T-cell (primary cell): Measurements from ENCODE around the gene PF4V1. TPM values are rescaled to one million over a fixed set of nuclear protein-coding genes. Genes with fewer than 3 reads are reported as not detected.

ENCODE experiments used
- ATAC-seq, 4 experiments: fragments of 200-7000 bp in 3 of 4; fragments of 150-1000 bp in 1 of 4; cut with Tn5 transposase; replicated peaks in 1 of 4; 1 replicate in 3 of 4; 2 replicates in 1 of 4; pipeline ENCODE4 v1.10.0; 2021; ENCODE audit warnings: moderate library complexity in 3 of 4, mild to moderate bottlenecking in 2 of 4, moderate number of reproducible peaks in 1 of 4
- CTCF ChIA-PET, 2 donors: fragments of 300-600 bp; sonication (Branson Sonifier 250); formaldehyde crosslinking; loops; one replicate each; lab custom pipeline; 2022; ENCODE audit warnings: antibody characterized with exemption in 2 of 2; lab: Charles Lee
- POLR2A ChIA-PET, 2 donors: fragments of 300-600 bp; sonication (Branson Sonifier 250); formaldehyde crosslinking; loops; one replicate each; lab custom pipeline; 2022; ENCODE audit warnings: antibody characterized with exemption in 2 of 2; lab: Charles Lee
- DNase-seq, 35 experiments: peaks; one replicate each; pipeline versions ENCODE4 v3.0.0 to v3.0.0-alpha.2; 2013 to 2023
- H3K27ac ChIP-seq: one replicate; pipeline ENCODE4 v1.5.1; 2013; ENCODE audit warnings: low read length
- H3K27me3 ChIP-seq, 2 experiments: replicated peaks in 1 of 2; 1 replicate in 1 of 2; 2 replicates in 1 of 2; pipeline versions ENCODE4 v1.6.1 to v1.7.0; 2013; ENCODE audit warnings: low read length in 1 of 2, mixed read lengths in 1 of 2; ENCODE audit not compliant: control insufficient read depth in 2 of 2, insufficient read depth in 2 of 2; ENCODE audit errors: extremely low read depth in 1 of 2
- H3K36me3 ChIP-seq, 2 donors: 1 replicate in 1 of 2; 2 replicates in 1 of 2; pipeline versions ENCODE4 v1.6.1 to v1.7.0; 2013; ENCODE audit warnings: low read length in 1 of 2; ENCODE audit not compliant: control insufficient read depth in 2 of 2, insufficient read depth in 1 of 2; ENCODE audit errors: extremely low read depth in 1 of 2
- H3K4me1 ChIP-seq, 2 experiments: 1 replicate in 1 of 2; 2 replicates in 1 of 2; pipeline versions ENCODE4 v1.6.1 to v1.7.0; 2013; ENCODE audit warnings: low read length in 2 of 2, mixed read lengths in 1 of 2; ENCODE audit not compliant: insufficient read depth in 2 of 2, control insufficient read depth in 1 of 2; ENCODE audit errors: extremely low read depth in 1 of 2
- H3K4me3 ChIP-seq, 2 donors: 1 replicate in 1 of 2; 2 replicates in 1 of 2; pipeline versions ENCODE4 v1.5.1 to v1.7.0; 2013; ENCODE audit warnings: mild to moderate bottlenecking in 2 of 2, low read length in 1 of 2, moderate library complexity in 1 of 2; ENCODE audit not compliant: control insufficient read depth in 1 of 2; ENCODE audit errors: extremely low read depth in 1 of 2
- H3K9me3 ChIP-seq: 2 replicates; pipeline ENCODE4 v1.7.0; 2013
- H3K27ac Mint-ChIP-seq, 2 donors: one replicate each; pipeline ENCODE4 v1.8.0; 2020 to 2021; ENCODE audit warnings: mild to moderate bottlenecking in 2 of 2, mixed read lengths in 2 of 2
- H3K27me3 Mint-ChIP-seq, 2 donors: one replicate each; pipeline ENCODE4 v1.8.0; 2021 to 2022; ENCODE audit warnings: mixed read lengths in 2 of 2
- H3K36me3 Mint-ChIP-seq: one replicate; pipeline ENCODE4 v1.8.0; 2021; ENCODE audit warnings: mixed read lengths
- H3K4me1 Mint-ChIP-seq, 3 donors: one replicate each; pipeline ENCODE4 v1.8.0; 2020 to 2022; ENCODE audit warnings: mixed read lengths in 3 of 3, mild to moderate bottlenecking in 1 of 3
- H3K4me3 Mint-ChIP-seq, 3 donors: one replicate each; pipeline ENCODE4 v1.8.0; 2020 to 2022; ENCODE audit warnings: mild to moderate bottlenecking in 3 of 3, mixed read lengths in 3 of 3, moderate library complexity in 3 of 3
- H3K9me3 Mint-ChIP-seq, 3 donors: one replicate each; pipeline ENCODE4 v1.8.0; 2020 to 2022; ENCODE audit warnings: mixed read lengths in 3 of 3
- WGBS: methylation state at CpG from one replicate; pipeline ENCODE4 v1.1.5; 2013; ENCODE audit warnings: missing lambda C conversion rate; ENCODE audit not compliant: insufficient coverage; 5-methylcytosine and 5-hydroxymethylcytosine counted together
- total RNA-seq, 35 experiments: library from RNA in 6 of 35; stranded (reverse) in 6 of 35; fragments of 120-200 nt in 1 of 35; gene quantifications; one replicate each; pipeline versions ENCODE4 v1.2.1 to v1.2.4 and lab custom pipeline; 2013 to 2026

PF4V1 gene
- total RNA-seq, 5 donors from 2014 or later (not counting 1 experiment from before 2014, with no cell fraction given): 1.6 TPM; not detected in 4

- Histone ChIP-seq H3K9me3 (no peaks in the 10 kb centered on the region), H3K4me1 (no peaks in the 10 kb centered on the region), H3K27ac (no peak overlapping the region), H3K4me3 (no peak overlapping the region), H3K36me3 (no peaks in the 10 kb centered on the region), H3K27me3 (no peaks in the 10 kb centered on the region)
- H3K4me1 Mint-ChIP-seq: no peaks in the 10 kb centered on the region
- ATAC-seq (no peak), DNase-seq (no peak)
- ChIA-PET POLR2A (no interaction called here), CTCF (no interaction called here)
- no peaks in the 10 kb centered on the region for H3K36me3 Mint-ChIP-seq
- no peak overlapping the region for H3K4me3 Mint-ChIP-seq
- no peak overlapping the region for H3K27ac Mint-ChIP-seq
- peaks cover 0 to 3% of the 10 kb centered on the region in 2 donors for H3K27me3 Mint-ChIP-seq
- peaks cover 0 to 4% (median 0%) of the 10 kb centered on the region in 3 donors for H3K9me3 Mint-ChIP-seq
Observed at GRCh38 chr4:73859614-73860088, 6.6 kb downstream of the PF4V1 start.

DNA sequence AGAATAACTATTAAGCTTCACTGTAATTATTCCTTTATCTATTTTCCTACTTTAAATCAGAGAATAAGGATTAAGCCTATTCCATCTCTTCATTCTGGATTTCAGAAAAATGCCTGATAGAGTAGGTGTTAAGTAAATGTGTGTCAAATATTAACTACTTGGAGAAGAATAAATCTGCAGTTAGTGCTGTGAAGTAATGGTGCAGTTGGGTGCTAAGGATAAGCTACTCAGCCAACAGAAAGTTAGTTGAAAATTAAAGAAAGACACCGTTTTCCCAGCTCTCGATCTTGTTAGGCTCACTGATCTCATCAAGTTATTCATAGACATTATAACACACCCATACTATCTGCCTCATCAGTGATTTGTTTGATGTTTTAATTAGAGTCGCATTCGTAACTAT is 7.1 kb downstream of the PF4V1 start:
- no peaks in the 10 kb centered on the region for H3K9me3 ChIP-seq
- no peaks in the 10 kb centered on the region for H3K4me1 Mint-ChIP-seq
- no peak overlapping the region for H3K27ac Mint-ChIP-seq
- no peaks in the 10 kb centered on the region for H3K36me3 Mint-ChIP-seq
- peaks cover 0 to 3% of the 10 kb centered on the region in 2 donors for H3K27me3 Mint-ChIP-seq
- ATAC-seq: no peak
- H3K27me3 ChIP-seq: no peaks in the 10 kb centered on the region
- no peaks in the 10 kb centered on the region for H3K36me3 ChIP-seq
- H3K4me3 ChIP-seq: no peak overlapping the region
- H3K4me3 Mint-ChIP-seq: no peak overlapping the region
- CTCF ChIA-PET: no interaction called here
- POLR2A ChIA-PET: no interaction called here
- H3K27ac ChIP-seq: no peak overlapping the region
- H3K4me1 ChIP-seq: no peaks in the 10 kb centered on the region
- peaks cover 0 to 4% (median 0%) of the 10 kb centered on the region in 3 donors for H3K9me3 Mint-ChIP-seq
- no peak for DNase-seq
- no CpG with 5 or more reads among the region's 4 CpGs for WGBS

DNA sequence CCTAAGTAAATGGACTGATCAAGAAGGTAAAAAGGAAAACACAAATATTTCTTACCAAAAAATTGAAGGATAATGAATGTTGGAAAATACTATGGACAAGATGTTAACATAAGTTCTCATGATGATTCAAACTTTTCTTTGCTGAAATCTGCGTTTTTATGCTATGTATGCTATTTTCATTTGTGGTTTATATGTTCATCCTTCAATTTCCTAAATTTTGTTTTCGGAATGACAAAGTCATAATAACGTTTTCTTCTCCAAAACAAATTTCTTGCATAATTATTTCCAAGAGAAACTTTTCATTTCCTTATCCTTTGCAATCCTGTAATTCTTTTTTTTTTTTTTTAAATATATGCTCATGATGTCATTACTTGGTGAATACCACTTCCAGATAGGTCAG is 7.8 kb downstream of the PF4V1 start:
- Histone ChIP-seq H3K27me3 (no peaks in the 10 kb centered on the region), H3K9me3 (no peaks in the 10 kb centered on the region), H3K36me3 (no peaks in the 10 kb centered on the region), H3K27ac (no peak overlapping the region), H3K4me3 (no peak overlapping the region), H3K4me1 (no peaks in the 10 kb centered on the region)
- H3K27me3 Mint-ChIP-seq: peaks cover 0 to 3% of the 10 kb centered on the region in 2 donors
- no peak overlapping the region for H3K4me3 Mint-ChIP-seq
- ATAC-seq: no peak
- POLR2A ChIA-PET: interaction anchor here in 1 of 2 donors (0.7 kb wide), 1 partner anchor 545 kb away, joined by 3 read pairs; no protein-coding TSS in a partner anchor
- peaks cover 0 to 4% (median 0%) of the 10 kb centered on the region in 3 donors for H3K9me3 Mint-ChIP-seq
- no peak overlapping the region for H3K27ac Mint-ChIP-seq
- no peak for DNase-seq
- CTCF ChIA-PET: no interaction called here
- H3K36me3 Mint-ChIP-seq: no peaks in the 10 kb centered on the region
- no peaks in the 10 kb centered on the region for H3K4me1 Mint-ChIP-seq
- WGBS: no CpG with 5 or more reads among the region's 3 CpGs

GRCh38 chr4:73862322-73862721 is 9.2 kb downstream of the PF4V1 start:
- no CpG with 5 or more reads among the region's 1 CpG for WGBS
- POLR2A ChIA-PET: no interaction called here

DNA sequence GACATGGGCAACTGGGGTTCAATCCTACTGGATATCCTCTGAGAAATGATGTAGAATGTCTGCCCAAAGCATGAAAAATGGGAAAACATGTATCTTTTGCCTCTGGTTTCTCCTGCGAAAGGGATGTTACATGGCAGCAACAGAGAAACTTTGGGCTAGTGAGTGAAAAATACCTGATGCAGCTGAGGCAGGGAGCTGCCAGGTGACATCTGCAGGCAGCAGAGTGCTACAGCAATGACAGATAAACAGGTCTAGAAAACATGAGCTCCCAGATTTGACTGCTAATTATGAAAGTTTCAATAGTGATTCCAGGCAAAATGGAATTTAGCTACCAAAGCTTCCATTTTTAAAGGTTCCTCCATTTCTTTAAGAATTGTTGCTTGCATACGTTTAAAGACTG is 11.3 kb downstream of the PF4V1 start:
- ATAC-seq: no peak
- POLR2A ChIA-PET: no interaction called here
- CTCF ChIA-PET: no interaction called here

More at GRCh38 chr4:73862322-73862721, 9.2 kb downstream of the PF4V1 start:
- Histone ChIP-seq H3K4me1 (no peaks in the 10 kb centered on the region), H3K9me3 (no peaks in the 10 kb centered on the region), H3K27me3 (no peaks in the 10 kb centered on the region), H3K36me3 (no peaks in the 10 kb centered on the region), H3K4me3 (no peak overlapping the region), H3K27ac (no peak overlapping the region)
- Mint-ChIP-seq H3K4me1 (no peaks in the 10 kb centered on the region), H3K27ac (no peak overlapping the region), H3K36me3 (no peaks in the 10 kb centered on the region), H3K4me3 (no peak overlapping the region), H3K27me3 (peaks cover 0 to 3% of the 10 kb centered on the region in 2 donors), H3K9me3 (peaks cover 0 to 4% (median 0%) of the 10 kb centered on the region in 3 donors)
- CTCF ChIA-PET: no interaction called here
- DNase-seq: no peak
- no peak for ATAC-seq

DNA sequence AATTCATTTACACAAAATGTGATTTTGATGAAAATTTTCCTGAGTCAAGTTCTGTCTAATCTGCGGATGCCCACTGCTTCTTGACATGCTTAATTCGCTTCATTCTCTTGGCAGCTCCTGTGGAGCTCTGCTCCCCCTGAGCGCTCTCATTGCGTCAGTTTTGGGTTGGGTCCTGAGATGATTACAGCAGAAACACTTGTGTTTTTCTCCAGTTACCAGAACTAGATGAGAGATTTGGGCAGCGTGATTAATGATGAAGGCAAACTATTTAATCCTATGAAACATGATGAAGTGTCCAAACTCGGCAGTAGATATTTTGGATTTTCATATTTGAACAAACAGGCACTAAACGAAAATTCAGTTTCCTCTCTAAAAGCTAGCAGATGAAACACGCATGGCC is 11.9 kb downstream of the PF4V1 start:
- WGBS: 72% methylated on average over 2 of the region's 8 CpGs
- peaks cover 0 to 4% (median 0%) of the 10 kb centered on the region in 3 donors for H3K9me3 Mint-ChIP-seq
- Histone ChIP-seq H3K27ac (no peak overlapping the region), H3K27me3 (peaks cover 0 to 11% of the 10 kb centered on the region in 2 experiments), H3K9me3 (no peaks in the 10 kb centered on the region), H3K4me1 (peaks cover 0 to 4% of the 10 kb centered on the region in 2 experiments), H3K36me3 (no peaks in the 10 kb centered on the region), H3K4me3 (no peak overlapping the region)
- H3K27ac Mint-ChIP-seq: no peak overlapping the region
- peaks cover 0 to 6% (median 4%) of the 10 kb centered on the region in 3 donors for H3K4me1 Mint-ChIP-seq
- POLR2A ChIA-PET: no interaction called here
- peaks cover 18 to 19% of the 10 kb centered on the region in 2 donors for H3K27me3 Mint-ChIP-seq
- no peak overlapping the region for H3K4me3 Mint-ChIP-seq
- no peak for DNase-seq
- H3K36me3 Mint-ChIP-seq: no peaks in the 10 kb centered on the region
- no peak for ATAC-seq
- CTCF ChIA-PET: no interaction called here

More for the DNA sequence above, 11.3 kb downstream of the PF4V1 start:
- DNase-seq: no peak
- peaks cover 0 to 6% of the 10 kb centered on the region in 2 experiments for H3K27me3 ChIP-seq
- no peak overlapping the region for H3K4me3 ChIP-seq
- WGBS: 100% methylated on average over 1 of the region's 2 CpGs
- H3K4me1 Mint-ChIP-seq: peaks cover 0 to 6% (median 2%) of the 10 kb centered on the region in 3 donors
- no peaks in the 10 kb centered on the region for H3K36me3 ChIP-seq
- H3K9me3 Mint-ChIP-seq: peaks cover 0 to 4% (median 0%) of the 10 kb centered on the region in 3 donors
- H3K27me3 Mint-ChIP-seq: peaks cover 12 to 13% of the 10 kb centered on the region in 2 donors
- H3K4me1 ChIP-seq: peaks cover 0 to 4% of the 10 kb centered on the region in 2 experiments
- H3K27ac ChIP-seq: no peak overlapping the region
- no peaks in the 10 kb centered on the region for H3K9me3 ChIP-seq
- H3K27ac Mint-ChIP-seq: no peak overlapping the region
- no peaks in the 10 kb centered on the region for H3K36me3 Mint-ChIP-seq
- no peak overlapping the region for H3K4me3 Mint-ChIP-seq
